MCF 10A (cell line): ENCODE results near the gene RILP. TPM values are rescaled to one million over a fixed set of nuclear protein-coding genes. Genes with fewer than 3 reads are reported as not detected.

Experiments
- BruUV-seq: library from RNA; stranded (reverse); fragments of 400-500 nt; replicated peaks from 2 replicates; lab custom pipeline; 2021; lab: Mats Ljungman, UMichigan
- CTCF ChIA-PET: fragments of 300-600 bp; sonication (Branson Sonifier 250); formaldehyde crosslinking; extraction: SDS; loops from one replicate; lab custom pipeline; 2021; ENCODE audit warnings: antibody characterized with exemption, inconsistent platforms; lab: Yijun Ruan, JAX
- POLR2A ChIA-PET: fragments of 300-600, 350-650 bp; sonication (Branson Sonifier 250); formaldehyde crosslinking; extraction: SDS; loops from one replicate; lab custom pipeline; 2020; ENCODE audit warnings: antibody characterized with exemption, inconsistent platforms; lab: Yijun Ruan, JAX
- DNase-seq: peaks from one replicate; pipeline ENCODE4 v3.0.0-alpha.2; 2018; ENCODE audit not compliant: unreplicated experiment
- H3K27ac Mint-ChIP-seq: one replicate; pipeline ENCODE4 v1.8.0; 2022; ENCODE audit warnings: mild to moderate bottlenecking, low read depth, mixed read lengths; ENCODE audit not compliant: unreplicated experiment
- H3K27me3 Mint-ChIP-seq: one replicate; pipeline ENCODE4 v1.8.0; 2022; ENCODE audit warnings: mixed read lengths; ENCODE audit not compliant: insufficient read depth, unreplicated experiment
- H3K36me3 Mint-ChIP-seq: one replicate; pipeline ENCODE4 v1.8.0; 2022; ENCODE audit warnings: mild to moderate bottlenecking, moderate library complexity, mixed read lengths; ENCODE audit not compliant: insufficient read depth, unreplicated experiment
- H3K4me1 Mint-ChIP-seq: one replicate; pipeline ENCODE4 v1.8.0; 2022; ENCODE audit warnings: mixed read lengths; ENCODE audit not compliant: insufficient read depth, unreplicated experiment
- H3K4me3 Mint-ChIP-seq: one replicate; pipeline ENCODE4 v1.8.0; 2022; ENCODE audit warnings: mild to moderate bottlenecking, moderate library complexity, mixed read lengths; ENCODE audit not compliant: unreplicated experiment
- H3K9me3 Mint-ChIP-seq: one replicate; pipeline ENCODE4 v1.8.0; 2022; ENCODE audit warnings: mixed read lengths; ENCODE audit not compliant: unreplicated experiment
- intact Hi-C: fragments of 100-400 bp; cut with micrococcal nuclease; formaldehyde crosslinking; loops from 2 replicates; pipeline ENCODE4 v1.14.1; 2022
- total RNA-seq: library from RNA; stranded (reverse); gene quantifications from 2 replicates; pipeline ENCODE4 v1.2.3, GENCODE V29; 2022
- TF ChIP-seq, protein P1 (sequence below): fragments of 200-600 bp; IDR thresholded peaks from one replicate; pipeline ENCODE4 v1.8.0; 2022; ENCODE audit warnings: antibody characterized with exemption, mild to moderate bottlenecking; ENCODE audit not compliant: unreplicated experiment

RILP gene
- total RNA-seq, 1 experiment from 2014 or later: 2.6 TPM

DNA sequence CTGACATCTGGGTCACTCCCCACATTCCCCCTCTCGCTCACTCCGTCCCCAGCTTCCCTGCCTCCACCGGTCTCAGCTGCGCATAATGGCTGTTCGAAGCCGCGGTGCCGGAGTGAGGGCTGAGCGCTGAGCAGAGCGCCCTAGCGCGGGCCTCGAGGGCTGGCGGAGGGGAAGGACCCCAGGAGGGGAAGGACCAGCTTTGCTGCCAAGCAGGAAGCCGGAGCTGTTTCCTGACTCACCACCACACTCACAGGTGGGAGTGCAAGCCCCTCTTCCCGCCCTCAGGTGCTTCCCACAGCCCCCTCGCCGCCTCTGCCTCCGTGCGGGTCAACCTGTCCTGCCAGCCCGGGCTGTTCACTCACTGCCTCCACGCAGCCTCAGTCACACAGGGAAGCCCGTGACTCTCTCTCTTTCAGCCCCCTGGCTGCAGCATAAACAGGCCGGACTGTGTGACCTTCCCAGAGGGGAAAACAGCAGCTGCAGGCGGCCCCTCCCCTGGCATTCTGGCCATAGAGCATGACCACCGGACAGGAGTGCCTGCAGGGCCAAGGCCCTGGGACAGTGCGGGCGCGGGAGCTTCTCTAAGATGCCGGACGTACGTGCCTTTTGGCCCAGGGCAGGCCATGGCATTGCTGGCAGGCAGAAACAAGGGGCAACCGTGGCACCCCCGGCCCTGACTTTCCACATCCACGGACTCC is 44.7 kb downstream of the RILP start:
- intact Hi-C loops: no loop called here
- Mint-ChIP-seq H3K4me3 (no peak overlapping the region), H3K27ac (no peak overlapping the region), H3K4me1 (no peaks in the 10 kb centered on the region), H3K27me3 (no peaks in the 10 kb centered on the region), H3K9me3 (no peaks in the 10 kb centered on the region), H3K36me3 (no peaks in the 10 kb centered on the region)
- ChIA-PET POLR2A (no interaction called here), CTCF (interaction anchor here (0.5 to 0.7 kb wide), 2 partner anchors 20 to 26 kb away, joined by 3 to 5 read pairs; no protein-coding TSS in a partner anchor)
- TF ChIP-seq, protein P1, sequence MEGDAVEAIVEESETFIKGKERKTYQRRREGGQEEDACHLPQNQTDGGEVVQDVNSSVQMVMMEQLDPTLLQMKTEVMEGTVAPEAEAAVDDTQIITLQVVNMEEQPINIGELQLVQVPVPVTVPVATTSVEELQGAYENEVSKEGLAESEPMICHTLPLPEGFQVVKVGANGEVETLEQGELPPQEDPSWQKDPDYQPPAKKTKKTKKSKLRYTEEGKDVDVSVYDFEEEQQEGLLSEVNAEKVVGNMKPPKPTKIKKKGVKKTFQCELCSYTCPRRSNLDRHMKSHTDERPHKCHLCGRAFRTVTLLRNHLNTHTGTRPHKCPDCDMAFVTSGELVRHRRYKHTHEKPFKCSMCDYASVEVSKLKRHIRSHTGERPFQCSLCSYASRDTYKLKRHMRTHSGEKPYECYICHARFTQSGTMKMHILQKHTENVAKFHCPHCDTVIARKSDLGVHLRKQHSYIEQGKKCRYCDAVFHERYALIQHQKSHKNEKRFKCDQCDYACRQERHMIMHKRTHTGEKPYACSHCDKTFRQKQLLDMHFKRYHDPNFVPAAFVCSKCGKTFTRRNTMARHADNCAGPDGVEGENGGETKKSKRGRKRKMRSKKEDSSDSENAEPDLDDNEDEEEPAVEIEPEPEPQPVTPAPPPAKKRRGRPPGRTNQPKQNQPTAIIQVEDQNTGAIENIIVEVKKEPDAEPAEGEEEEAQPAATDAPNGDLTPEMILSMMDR: no peak
- no peak for DNase-seq
- no TSS peak for BruUV-seq

DNA sequence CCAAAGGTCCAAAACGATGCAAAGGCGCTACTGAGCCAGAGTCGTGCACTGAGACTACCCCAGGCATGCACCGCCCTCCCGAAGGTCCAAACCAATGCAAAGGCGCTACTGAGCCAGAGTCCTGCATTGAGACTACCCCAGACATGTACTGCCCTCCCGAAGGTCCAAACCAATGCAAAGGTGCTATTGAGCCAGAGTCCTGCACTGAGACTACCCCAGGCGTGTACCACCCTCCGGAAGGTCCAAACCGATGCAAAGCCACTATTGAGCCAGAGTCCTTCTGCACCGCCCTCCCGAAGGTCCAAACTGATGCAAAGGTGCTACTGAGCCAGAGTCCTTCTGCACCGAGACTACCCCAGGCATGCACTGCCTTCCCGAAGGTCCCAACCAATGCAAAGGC is 48.1 kb downstream of the RILP start:
- Mint-ChIP-seq H3K27ac (no peak overlapping the region), H3K27me3 (no peaks in the 10 kb centered on the region), H3K9me3 (no peaks in the 10 kb centered on the region), H3K4me3 (no peak overlapping the region), H3K4me1 (no peaks in the 10 kb centered on the region), H3K36me3 (no peaks in the 10 kb centered on the region)
- CTCF ChIA-PET: no interaction called here
- BruUV-seq: no TSS peak
- TF ChIP-seq, protein P1: no peak
- DNase-seq: no peak
- intact Hi-C loops: no loop called here
- POLR2A ChIA-PET: no interaction called here

DNA sequence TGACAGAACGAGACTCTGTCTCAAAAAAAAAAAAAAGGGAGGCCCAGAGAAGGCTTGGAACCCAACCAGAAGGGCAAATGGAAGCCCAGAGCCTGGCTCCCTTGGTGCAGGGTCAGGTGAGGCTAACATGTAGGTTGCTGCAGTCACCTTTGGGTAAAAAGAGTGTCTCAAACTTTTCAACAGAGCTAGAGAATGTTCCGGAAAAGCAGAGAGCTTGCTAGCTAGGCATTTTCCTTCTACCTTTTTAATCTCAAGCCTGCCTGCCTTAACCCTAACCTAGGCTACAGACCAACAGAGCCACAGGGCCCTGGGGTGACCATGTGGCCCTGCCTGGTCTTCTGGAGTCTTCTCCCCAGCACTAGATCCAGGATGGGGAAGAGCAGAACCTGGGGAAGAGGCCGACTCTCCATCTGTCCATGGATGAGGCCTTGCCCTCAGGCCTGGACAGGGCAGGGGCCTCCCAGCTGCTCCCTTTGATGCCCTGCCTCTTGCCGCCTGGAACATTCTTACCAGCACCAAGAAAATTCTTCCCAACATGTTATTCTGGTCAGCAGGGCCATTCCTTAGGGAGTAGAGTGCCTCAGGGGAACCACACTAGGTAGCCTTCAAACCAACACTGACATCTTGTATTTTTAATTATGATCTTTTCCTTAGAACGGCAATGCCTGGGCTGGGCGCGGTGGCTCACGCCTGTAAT is 51.1 kb downstream of the RILP start:
- Mint-ChIP-seq H3K9me3 (no peaks in the 10 kb centered on the region), H3K27ac (no peak overlapping the region)

More for the DNA sequence above, 51.1 kb downstream of the RILP start:
- H3K36me3 Mint-ChIP-seq: no peaks in the 10 kb centered on the region
- intact Hi-C loops: no loop called here
- no peaks in the 10 kb centered on the region for H3K4me1 Mint-ChIP-seq
- CTCF ChIA-PET: interaction anchor here (0.7 to 1.8 kb wide), 2 partner anchors 50 to 433 kb away, joined by 3 to 5 read pairs; partner anchors contain the start of gene RILP
- DNase-seq: no peak
- H3K27me3 Mint-ChIP-seq: no peaks in the 10 kb centered on the region
- no TSS peak for BruUV-seq
- POLR2A ChIA-PET: interaction anchor here (0.9 to 1.1 kb wide), 3 partner anchors 13 to 51 kb away, joined by 3 to 5 read pairs (median 3); partner anchors contain the start of gene RILP
- TF ChIP-seq, protein P1: no peak
- no peak overlapping the region for H3K4me3 Mint-ChIP-seq
